ENCODE results near the gene NGFR.

The NGFR gene

GRCh38 chr17:49556223-49556943, 61.3 kb downstream of the NGFR start:
- Histone ChIP-seq H3K36me3 (ENCODE audit: control insufficient read depth, insufficient read depth, low read length) (no peaks in the 10 kb centered on the region), H3K27me3 (replicated peaks; ENCODE audit: control insufficient read depth, insufficient read depth, low read length) (no peaks in the 10 kb centered on the region), H3K4me3 (replicated peaks; ENCODE audit: low read depth, low read length) (no peak overlapping the region)
- DNase-seq (ENCODE audit: extremely low read depth, insufficient read length) = peak; percentile 81
- peak; percentile 98 for TF ChIP-seq CTCF (IDR thresholded peaks at IDR 0.05; ENCODE audit: insufficient read depth, low read length, poor library complexity, severe bottlenecking)

GRCh38 chr17:49557312-49558024, 62.4 kb downstream of the NGFR start:
- peak; percentile 78 for TF ChIP-seq CTCF (IDR thresholded peaks at IDR 0.05; ENCODE audit: insufficient read depth, low read length, poor library complexity, severe bottlenecking)
- Histone ChIP-seq H3K27me3 (replicated peaks; ENCODE audit: control insufficient read depth, insufficient read depth, low read length) (no peaks in the 10 kb centered on the region), H3K36me3 (ENCODE audit: control insufficient read depth, insufficient read depth, low read length) (no peaks in the 10 kb centered on the region), H3K4me3 (replicated peaks; ENCODE audit: low read depth, low read length) (no peak overlapping the region)
- DNase-seq (ENCODE audit: extremely low read depth, insufficient read length) = no peak
